NCI-H1417 (cell line): Measurements from ENCODE around the gene GABPB2.
"Not testable (repeated sequence)": the region's sequence is repeated elsewhere in the genome, so short reads cannot be mapped to it uniquely, and the experiment has no call there.

Experiments
- DNase-seq, 3 experiments: peaks; one replicate each; lab custom pipeline; 2025; lab: John Stamatoyannopoulos, UW

The GABPB2 gene

GRCh38 chr1:151060007-151060656 is 10.4 kb upstream of the GABPB2 start, which contains the start of gene MLLT11:
Gene MLLT11, plus strand, starts transcription at chr1:151060397. Its CDS starts 6,828 bp downstream, at chr1:151067225.
- DNase-seq: peak; percentile 69 to 94 (median 88)

- peak in 2 of 3 experiments; percentile 62 to 67 for DNase-seq
Measured at GRCh38 chr1:151060657-151061421, 9.7 kb upstream of the GABPB2 start.

GRCh38 chr1:151061704-151062103 is 8.9 kb upstream of the GABPB2 start:
- DNase-seq: no peak

- DNase-seq: no peak
Measured at GRCh38 chr1:151062741-151063371, 7.7 kb upstream of the GABPB2 start.

GRCh38 chr1:151065089-151065645 is 5.4 kb upstream of the GABPB2 start:
- DNase-seq: no peak

GRCh38 chr1:151067185-151067584 is 3.4 kb upstream of the GABPB2 start:
- no peak for DNase-seq

GRCh38 chr1:151069103-151069486 is 1.5 kb upstream of the GABPB2 start:
- peak in 1 of 3 experiments; percentile 97 for DNase-seq

GRCh38 chr1:151072224-151072623 is 1.7 kb downstream of the GABPB2 start:
- DNase-seq: no peak

- no peak for DNase-seq
Measured at GRCh38 chr1:151085953-151086559, 15.5 kb downstream of the GABPB2 start.

GRCh38 chr1:151097426-151097825 is 26.9 kb downstream of the GABPB2 start:
- DNase-seq: not testable (repeated sequence)

GRCh38 chr1:151098126-151098525 is 27.6 kb downstream of the GABPB2 start:
- DNase-seq: no peak

GRCh38 chr1:151104630-151105029 is 34.1 kb downstream of the GABPB2 start:
- no peak for DNase-seq

- peak in 1 of 3 experiments; percentile 7 for DNase-seq
Measured at GRCh38 chr1:151106894-151107293, 36.3 kb downstream of the GABPB2 start.

- DNase-seq: no peak
Measured at GRCh38 chr1:151108331-151108730, 37.8 kb downstream of the GABPB2 start.

- no peak for DNase-seq
Measured at GRCh38 chr1:151113877-151114276, 43.3 kb downstream of the GABPB2 start.

- DNase-seq: no peak
Measured at GRCh38 chr1:151124763-151125403, 54.3 kb downstream of the GABPB2 start.

GRCh38 chr1:151128800-151129199 is 58.2 kb downstream of the GABPB2 start:
- DNase-seq: no peak

GRCh38 chr1:151130987-151131586 is 60.5 kb downstream of the GABPB2 start:
- DNase-seq: peak in 1 of 3 experiments; percentile 96

GRCh38 chr1:151131701-151132334 is 61.3 kb downstream of the GABPB2 start:
- DNase-seq: no peak

- no peak for DNase-seq
Measured at GRCh38 chr1:151132335-151133017, 61.9 kb downstream of the GABPB2 start.
